H9 (cell line): ENCODE data around the gene NARF. TPM values are rescaled to one million over a fixed set of nuclear protein-coding genes. Genes with fewer than 3 reads are reported as not detected.
"Not testable (repeated sequence)": the region's sequence is repeated elsewhere in the genome, so short reads cannot be mapped to it uniquely, and the experiment has no call there.

Experiments used
- DNase-seq: peaks from one replicate; pipeline ENCODE4 v3.0.0-alpha.2; 2017
- H2AFZ ChIP-seq: one replicate; pipeline ENCODE4 v1.6.1; 2013; ENCODE audit warnings: mild to moderate bottlenecking, low read length, control low read depth, moderate library complexity
- H2AK5ac ChIP-seq: 2 replicates; pipeline ENCODE4 v1.6.1; 2013; ENCODE audit warnings: low read length, control low read depth, mixed read lengths; ENCODE audit not compliant: insufficient read length
- H2BK120ac ChIP-seq: one replicate; pipeline ENCODE4 v1.6.1; 2013; ENCODE audit warnings: low read depth, mild to moderate bottlenecking, low read length, control low read depth, inconsistent platforms; ENCODE audit not compliant: poor library complexity, severe bottlenecking
- H2BK12ac ChIP-seq: 2 replicates; pipeline ENCODE4 v1.6.1; 2013; ENCODE audit warnings: low read length, control low read depth, mixed read lengths, low read depth; ENCODE audit not compliant: insufficient read length
- H2BK15ac ChIP-seq: 2 replicates; pipeline ENCODE4 v1.6.1; 2013; ENCODE audit warnings: low read depth, low read length, control low read depth
- H2BK20ac ChIP-seq: one replicate; pipeline ENCODE4 v1.6.1; 2013; ENCODE audit warnings: low read depth, mild to moderate bottlenecking, low read length, control low read depth, inconsistent platforms; ENCODE audit not compliant: poor library complexity, severe bottlenecking
- H2BK5ac ChIP-seq: 2 replicates; pipeline ENCODE4 v1.6.1; 2013; ENCODE audit warnings: low read length, control low read depth, mixed read lengths; ENCODE audit not compliant: insufficient read length
- H3K14ac ChIP-seq: 2 replicates; pipeline ENCODE4 v1.6.1; 2013; ENCODE audit warnings: low read length, control low read depth; ENCODE audit not compliant: insufficient read depth
- H3K18ac ChIP-seq: 2 replicates; pipeline ENCODE4 v1.6.1; 2013; ENCODE audit warnings: low read depth, mild to moderate bottlenecking, mixed read lengths, low read length, control low read depth; ENCODE audit not compliant: insufficient read length
- H3K23ac ChIP-seq: 2 replicates; pipeline ENCODE4 v1.6.1; 2013; ENCODE audit warnings: low read length, control low read depth, mixed read lengths, low read depth; ENCODE audit not compliant: insufficient read length
- H3K23me2 ChIP-seq: 2 replicates; pipeline ENCODE4 v1.6.1; 2013; ENCODE audit warnings: low read depth, mild to moderate bottlenecking, mixed read lengths, low read length, control low read depth; ENCODE audit not compliant: insufficient read length, poor library complexity, severe bottlenecking
- H3K27ac ChIP-seq: 2 replicates; pipeline ENCODE4 v1.5.1; 2013; ENCODE audit warnings: low read length, control low read depth, mixed read lengths, low read depth; ENCODE audit not compliant: insufficient read length
- H3K27me3 ChIP-seq: 2 replicates; pipeline ENCODE4 v1.6.1; 2013; ENCODE audit warnings: low read length, control low read depth, inconsistent platforms; ENCODE audit not compliant: insufficient read depth
- H3K4ac ChIP-seq: 2 replicates; pipeline ENCODE4 v1.6.1; 2013; ENCODE audit warnings: low read depth, mild to moderate bottlenecking, control low read depth, inconsistent platforms, low read length, moderate library complexity
- H3K4me1 ChIP-seq: 2 replicates; pipeline ENCODE4 v1.6.1; 2013; ENCODE audit warnings: low read length, control low read depth, inconsistent platforms; ENCODE audit not compliant: insufficient read depth
- H3K4me2 ChIP-seq: 2 replicates; pipeline ENCODE4 v1.6.1; 2013; ENCODE audit warnings: low read length, control low read depth, mixed read lengths; ENCODE audit not compliant: insufficient read length, insufficient read depth
- H3K56ac ChIP-seq: 2 replicates; pipeline ENCODE4 v1.6.1; 2013; ENCODE audit warnings: low read depth, mild to moderate bottlenecking, mixed read lengths, low read length, control low read depth; ENCODE audit not compliant: insufficient read length
- H3K79me1 ChIP-seq: 2 replicates; pipeline ENCODE4 v1.6.1; 2013; ENCODE audit warnings: low read depth, mild to moderate bottlenecking, moderate library complexity, low read length, control low read depth, inconsistent platforms; ENCODE audit not compliant: insufficient read depth, poor library complexity, severe bottlenecking
- H3K79me2 ChIP-seq: 2 replicates; pipeline ENCODE4 v1.6.1; 2013; ENCODE audit warnings: low read length, control low read depth, inconsistent platforms; ENCODE audit not compliant: insufficient read depth
- H3K9ac ChIP-seq: 2 replicates; pipeline ENCODE4 v1.6.1; 2013; ENCODE audit warnings: low read length, control low read depth, mixed read lengths; ENCODE audit not compliant: insufficient read length; ENCODE audit errors: extremely low read depth
- H3K9me3 ChIP-seq: one replicate; pipeline ENCODE4 v1.6.1; 2013; ENCODE audit warnings: low read depth, low read length, inconsistent platforms; ENCODE audit not compliant: control insufficient read depth
- H3T11ph ChIP-seq: one replicate; pipeline ENCODE4 v1.6.1; 2013; ENCODE audit warnings: mild to moderate bottlenecking, low read length, control low read depth, inconsistent platforms
- H4K20me1 ChIP-seq: one replicate; pipeline ENCODE4 v1.6.1; 2013; ENCODE audit not compliant: control insufficient read depth, insufficient read length, insufficient read depth
- H4K5ac ChIP-seq: 2 replicates; pipeline ENCODE4 v1.6.1; 2013; ENCODE audit warnings: low read depth, mild to moderate bottlenecking, mixed read lengths, low read length, control low read depth; ENCODE audit not compliant: insufficient read length
- H4K8ac ChIP-seq: replicated peaks from 2 replicates; pipeline ENCODE4 v1.6.1; 2013; ENCODE audit warnings: low read length, control low read depth, mixed read lengths, low read depth; ENCODE audit not compliant: insufficient read length
- H4K91ac ChIP-seq: 2 replicates; pipeline ENCODE4 v1.6.1; 2013; ENCODE audit warnings: low read depth, mild to moderate bottlenecking, moderate library complexity, mixed read lengths, low read length, control low read depth; ENCODE audit not compliant: insufficient read length
- H3K27ac Mint-ChIP-seq, 3 experiments: 2 replicates in 2 of 3; 3 replicates in 1 of 3; pipeline ENCODE4 v1.8.0; 2020 to 2021; ENCODE audit warnings: mixed read lengths in 3 of 3, mild to moderate bottlenecking in 1 of 3, moderate library complexity in 1 of 3
- H3K27me3 Mint-ChIP-seq: 2 replicates; pipeline ENCODE4 v1.8.0; 2021; ENCODE audit warnings: low read depth, mild to moderate bottlenecking, moderate library complexity, mixed read lengths
- H3K36me3 Mint-ChIP-seq, 3 experiments: 2 replicates in 2 of 3; 3 replicates in 1 of 3; pipeline ENCODE4 v1.8.0; 2020 to 2021; ENCODE audit warnings: low read depth in 3 of 3, mixed read lengths in 3 of 3; ENCODE audit not compliant: insufficient read depth in 1 of 3
- H3K4me1 Mint-ChIP-seq, 2 experiments: 2 replicates each; pipeline ENCODE4 v1.8.0; 2020; ENCODE audit warnings: mixed read lengths in 2 of 2
- H3K4me3 Mint-ChIP-seq, 2 experiments: 2 replicates in 1 of 2; 3 replicates in 1 of 2; pipeline ENCODE4 v1.8.0; 2020 to 2021; ENCODE audit warnings: mild to moderate bottlenecking in 2 of 2, mixed read lengths in 2 of 2, moderate library complexity in 1 of 2
- H3K9me3 Mint-ChIP-seq, 2 experiments: 2 replicates in 1 of 2; 3 replicates in 1 of 2; pipeline ENCODE4 v1.8.0; 2020; ENCODE audit warnings: mild to moderate bottlenecking in 2 of 2, mixed read lengths in 2 of 2, moderate library complexity in 1 of 2
- WGBS: extraction: QIAGEN DNeasy Blood & Tissue Kit; methylation state at CpG from one replicate; pipeline ENCODE4 v1.1.7; 2013; ENCODE audit warnings: missing lambda C conversion rate, low lambda C conversion rate, mixed read lengths; ENCODE audit not compliant: insufficient read length; ENCODE audit errors: extremely low coverage; 5-methylcytosine and 5-hydroxymethylcytosine counted together
- total RNA-seq: library from RNA; stranded (reverse); gene quantifications from 2 replicates; pipeline ENCODE4 v1.2.1, GENCODE V29; 2021
- TF ChIP-seq, protein P1 (sequence below): fragments of 200-600 bp; sonication (generic); conservative IDR thresholded peaks from 3 replicates; pipeline ENCODE4 v1.8.0; 2021; ENCODE audit warnings: antibody characterized with exemption, mild to moderate bottlenecking

NARF gene
- total RNA-seq, 1 experiment from 2014 or later, result 124 TPM

DNA sequence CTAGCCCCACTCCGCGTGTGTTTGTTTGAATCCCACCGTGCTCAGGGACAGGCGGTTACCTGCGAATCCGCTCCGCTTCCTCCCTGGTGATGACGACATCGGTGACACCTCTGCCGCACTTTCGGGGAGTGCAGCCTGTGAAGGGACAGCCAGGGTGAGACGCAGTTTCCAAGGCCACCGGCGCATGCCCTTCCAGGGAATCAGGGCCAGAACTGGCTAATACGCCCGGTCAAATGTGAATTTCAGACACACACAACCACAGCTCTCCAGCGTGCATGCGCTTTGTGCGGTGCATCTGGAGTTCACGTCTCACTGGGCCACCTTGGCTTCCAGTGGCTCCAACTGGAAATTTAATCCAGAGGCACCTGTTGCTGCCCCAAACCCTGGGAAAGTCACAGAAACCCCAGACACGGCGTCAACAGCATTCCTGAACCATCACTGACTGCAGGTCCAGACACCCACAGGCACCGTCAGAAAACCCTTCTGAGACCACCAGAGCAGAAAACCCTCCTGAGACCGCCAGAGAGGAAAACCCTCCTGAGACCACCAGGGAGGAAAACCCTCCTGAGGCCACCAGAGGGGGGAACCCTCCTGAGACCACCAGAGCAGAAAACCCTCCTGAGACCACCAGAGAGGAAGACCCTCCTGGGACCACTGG is 47.0 kb upstream of the NARF start:
- Mint-ChIP-seq H3K4me3 (no peak overlapping the region), H3K36me3 (peaks cover 3 to 8% (median 4%) of the 10 kb centered on the region in 3 experiments; a peak in 5 of 7 replicates), H3K4me1 (peaks cover 10 to 12% of the 10 kb centered on the region in 2 experiments), H3K27ac (no peak overlapping the region), H3K9me3 (no peaks in the 10 kb centered on the region), H3K27me3 (peaks cover 3% of the 10 kb centered on the region)
- H2AK5ac ChIP-seq, result no peak overlapping the region
- no peaks in the 10 kb centered on the region for H3K4me1 ChIP-seq
- no peaks in the 10 kb centered on the region for H4K20me1 ChIP-seq
- TF ChIP-seq, protein P1, sequence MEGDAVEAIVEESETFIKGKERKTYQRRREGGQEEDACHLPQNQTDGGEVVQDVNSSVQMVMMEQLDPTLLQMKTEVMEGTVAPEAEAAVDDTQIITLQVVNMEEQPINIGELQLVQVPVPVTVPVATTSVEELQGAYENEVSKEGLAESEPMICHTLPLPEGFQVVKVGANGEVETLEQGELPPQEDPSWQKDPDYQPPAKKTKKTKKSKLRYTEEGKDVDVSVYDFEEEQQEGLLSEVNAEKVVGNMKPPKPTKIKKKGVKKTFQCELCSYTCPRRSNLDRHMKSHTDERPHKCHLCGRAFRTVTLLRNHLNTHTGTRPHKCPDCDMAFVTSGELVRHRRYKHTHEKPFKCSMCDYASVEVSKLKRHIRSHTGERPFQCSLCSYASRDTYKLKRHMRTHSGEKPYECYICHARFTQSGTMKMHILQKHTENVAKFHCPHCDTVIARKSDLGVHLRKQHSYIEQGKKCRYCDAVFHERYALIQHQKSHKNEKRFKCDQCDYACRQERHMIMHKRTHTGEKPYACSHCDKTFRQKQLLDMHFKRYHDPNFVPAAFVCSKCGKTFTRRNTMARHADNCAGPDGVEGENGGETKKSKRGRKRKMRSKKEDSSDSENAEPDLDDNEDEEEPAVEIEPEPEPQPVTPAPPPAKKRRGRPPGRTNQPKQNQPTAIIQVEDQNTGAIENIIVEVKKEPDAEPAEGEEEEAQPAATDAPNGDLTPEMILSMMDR, result no peak
- no peaks in the 10 kb centered on the region for H3K79me2 ChIP-seq
- H3K27ac ChIP-seq, result no peak overlapping the region
- H3K14ac ChIP-seq, result no peak overlapping the region
- no peak overlapping the region for H2AFZ ChIP-seq
- no peak overlapping the region for H4K5ac ChIP-seq
- no peaks in the 10 kb centered on the region for H3K27me3 ChIP-seq
- H3K79me1 ChIP-seq, result no peaks in the 10 kb centered on the region
- H3K23ac ChIP-seq, result no peak overlapping the region
- no peak for DNase-seq
- H3K23me2 ChIP-seq, result no peaks in the 10 kb centered on the region
- no CpG with 5 or more reads among the region's 24 CpGs for WGBS
- no peak overlapping the region for H3K18ac ChIP-seq
- H4K8ac ChIP-seq, result no peak overlapping the region
- no peaks in the 10 kb centered on the region for H3K9me3 ChIP-seq
- no peak overlapping the region for H3K9ac ChIP-seq
- no peak overlapping the region for H3K4ac ChIP-seq
- H2BK20ac ChIP-seq, result no peak overlapping the region
- H3T11ph ChIP-seq, result no peak overlapping the region
- no peak overlapping the region for H2BK120ac ChIP-seq
- H2BK15ac ChIP-seq, result no peak overlapping the region
- H2BK12ac ChIP-seq, result no peak overlapping the region
- H3K4me2 ChIP-seq, result no peak overlapping the region
- H2BK5ac ChIP-seq, result no peak overlapping the region
- no peak overlapping the region for H4K91ac ChIP-seq
- H3K56ac ChIP-seq, result no peak overlapping the region

DNA sequence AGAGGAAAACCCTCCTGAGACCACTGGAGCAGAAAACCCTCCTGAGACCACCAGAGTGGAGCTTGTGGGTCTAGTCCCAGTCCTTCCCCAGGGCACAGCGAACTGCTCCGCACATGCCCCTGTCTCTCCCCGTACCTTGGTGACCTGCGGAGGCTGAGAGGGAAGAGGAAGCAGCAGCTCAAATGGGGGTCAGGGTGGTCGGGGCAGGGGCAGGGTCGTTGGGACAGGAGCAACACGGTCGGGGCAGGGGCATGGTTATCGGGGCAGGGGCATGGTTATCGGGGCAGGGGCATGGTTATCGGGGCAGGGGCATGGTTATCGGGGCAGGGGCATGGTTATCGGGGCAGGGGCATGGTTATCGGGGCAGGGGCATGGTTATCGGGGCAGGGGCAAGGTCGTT is 46.5 kb upstream of the NARF start:
- H3K27me3 ChIP-seq, H2BK12ac ChIP-seq, H2BK20ac ChIP-seq, H3K4me3 Mint-ChIP-seq, H2BK120ac ChIP-seq, H3K4me1 ChIP-seq, H3K27me3 Mint-ChIP-seq, H4K5ac ChIP-seq, H4K91ac ChIP-seq, H3K18ac ChIP-seq, H2AK5ac ChIP-seq, H3K23ac ChIP-seq, H3K9ac ChIP-seq, H3K27ac ChIP-seq, H3K23me2 ChIP-seq, H3K9me3 Mint-ChIP-seq, H2BK5ac ChIP-seq, DNase-seq, H3K4me2 ChIP-seq, H3K27ac Mint-ChIP-seq, H3K79me2 ChIP-seq, H3K56ac ChIP-seq, H3K36me3 Mint-ChIP-seq, H4K8ac ChIP-seq, H3K9me3 ChIP-seq, H3K14ac ChIP-seq, H2BK15ac ChIP-seq, H3K4ac ChIP-seq, H4K20me1 ChIP-seq, H3T11ph ChIP-seq, H3K79me1 ChIP-seq, H2AFZ ChIP-seq: not testable (repeated sequence)
- WGBS, result no CpG with 5 or more reads among the region's 16 CpGs
- H3K4me1 Mint-ChIP-seq, result peaks cover 10 to 12% of the 10 kb centered on the region in 2 experiments
